OCI-LY7 (cell line): ENCODE data around the gene BST1. TPM values are rescaled to one million over a fixed set of nuclear protein-coding genes. Genes with fewer than 3 reads are reported as not detected.
A peak's percentile ranks its signal among the peaks of the same experiment; 100 is the strongest.
"Not testable (repeated sequence)": the region's sequence is repeated elsewhere in the genome, so short reads cannot be mapped to it uniquely, and the experiment has no call there.

Experiments used
- BruUV-seq: library from RNA; stranded (reverse); fragments of 400-500 nt; replicated peaks from 2 replicates; lab custom pipeline; 2021; lab: Mats Ljungman, UMichigan
- CTCF ChIA-PET: fragments of 300-600 bp; sonication (Branson Sonifier 250); formaldehyde crosslinking; loops from one replicate; lab custom pipeline; 2022; ENCODE audit warnings: antibody characterized with exemption; ENCODE audit not compliant: unreplicated experiment; lab: Charles Lee
- POLR2A ChIA-PET: fragments of 300-600 bp; sonication (Branson Sonifier 250); formaldehyde crosslinking; loops from one replicate; lab custom pipeline; 2022; ENCODE audit warnings: antibody characterized with exemption; lab: Charles Lee
- DNase-seq: peaks from one replicate; pipeline ENCODE4 v3.0.0-alpha.2; 2015; ENCODE audit warnings: low spot score
- H2AFZ ChIP-seq: fragments of 200-600 bp; sonication (generic), shearing (Covaris generic); 2 replicates; pipeline ENCODE4 v1.6.1; 2014; ENCODE audit warnings: mild to moderate bottlenecking, antibody characterized with exemption, low read length, moderate library complexity
- H3K27ac ChIP-seq: fragments of 200-600 bp; sonication (generic); 2 replicates; pipeline ENCODE4 v1.5.1; 2014; ENCODE audit warnings: mixed run types, low read depth, mild to moderate bottlenecking, moderate library complexity, low read length, inconsistent platforms; ENCODE audit not compliant: poor library complexity, severe bottlenecking
- H3K36me3 ChIP-seq: fragments of 200-600 bp; sonication (generic); 2 replicates; pipeline ENCODE4 v1.6.1; 2014; ENCODE audit warnings: mild to moderate bottlenecking, antibody characterized with exemption, low read length, moderate library complexity, mixed read lengths; ENCODE audit not compliant: insufficient read depth
- H3K4me1 ChIP-seq: fragments of 200-600 bp; sonication (generic); 2 replicates; pipeline ENCODE4 v1.5.1; 2014; ENCODE audit warnings: mild to moderate bottlenecking, low read length; ENCODE audit not compliant: insufficient read depth, poor library complexity, severe bottlenecking
- H3K4me2 ChIP-seq: fragments of 200-600 bp; sonication (generic); 2 replicates; pipeline ENCODE4 v1.6.1; 2014; ENCODE audit warnings: mild to moderate bottlenecking, low read length
- H3K4me3 ChIP-seq: fragments of 200-600 bp; sonication (generic); 2 replicates; pipeline ENCODE4 v1.5.1; 2014; ENCODE audit warnings: mild to moderate bottlenecking, low read depth, low read length; ENCODE audit not compliant: poor library complexity, severe bottlenecking
- H3K79me2 ChIP-seq: fragments of 200-600 bp; sonication (generic); 2 replicates; pipeline ENCODE4 v1.6.1; 2016; ENCODE audit warnings: low read depth, mild to moderate bottlenecking, low read length, moderate library complexity, mixed read lengths; ENCODE audit not compliant: insufficient read depth
- H3K9me2 ChIP-seq: fragments of 200-600 bp; sonication (generic); 2 replicates; pipeline ENCODE4 v1.6.1; 2016; ENCODE audit warnings: mild to moderate bottlenecking, low read length, mixed read lengths; ENCODE audit not compliant: insufficient read depth
- H3K9me3 ChIP-seq: fragments of 200-600 bp; sonication (generic); 2 replicates; pipeline ENCODE4 v1.6.1; 2014; ENCODE audit warnings: mild to moderate bottlenecking, mixed run types, low read length, mixed read lengths
- H4K20me1 ChIP-seq: fragments of 200-600 bp; sonication (generic); 2 replicates; pipeline ENCODE4 v1.6.1; 2014; ENCODE audit warnings: mild to moderate bottlenecking, antibody characterized with exemption, low read length, moderate library complexity, mixed read lengths; ENCODE audit not compliant: insufficient read depth
- EZH2phosphoT487 ChIP-seq: fragments of 200-600 bp; sonication (generic); IDR thresholded peaks from 2 replicates; pipeline ENCODE4 v1.6.1; 2018; ENCODE audit warnings: low read depth, borderline replicate concordance, mild to moderate bottlenecking, mixed run types, antibody characterized with exemption, low read length, moderate library complexity, mixed read lengths
- intact Hi-C: fragments of 100-400 bp; cut with micrococcal nuclease; formaldehyde crosslinking; loops from one replicate; pipeline ENCODE4 v1.10.0; 2022; ENCODE audit not compliant: unreplicated experiment
- total RNA-seq, 2 experiments: library from RNA; depleted of rRNA in 1 of 2; stranded (reverse); fragments of >200 nt in 1 of 2; shearing (Covaris generic) in 1 of 2; gene quantifications; 2 replicates each; pipeline ENCODE4 v1.2.3, GENCODE V29; 2014 to 2022
- TF ChIP-seq, protein P1 (sequence below): fragments of 200-600 bp; sonication (generic); conservative IDR thresholded peaks from 2 replicates; pipeline ENCODE4 v1.5.1; 2014; ENCODE audit warnings: mild to moderate bottlenecking, antibody characterized with exemption, low read length, moderate library complexity, mixed read lengths

Gene BST1
- total RNA-seq, 2 experiments from 2014 or later: 0.21 to 0.50 TPM

DNA sequence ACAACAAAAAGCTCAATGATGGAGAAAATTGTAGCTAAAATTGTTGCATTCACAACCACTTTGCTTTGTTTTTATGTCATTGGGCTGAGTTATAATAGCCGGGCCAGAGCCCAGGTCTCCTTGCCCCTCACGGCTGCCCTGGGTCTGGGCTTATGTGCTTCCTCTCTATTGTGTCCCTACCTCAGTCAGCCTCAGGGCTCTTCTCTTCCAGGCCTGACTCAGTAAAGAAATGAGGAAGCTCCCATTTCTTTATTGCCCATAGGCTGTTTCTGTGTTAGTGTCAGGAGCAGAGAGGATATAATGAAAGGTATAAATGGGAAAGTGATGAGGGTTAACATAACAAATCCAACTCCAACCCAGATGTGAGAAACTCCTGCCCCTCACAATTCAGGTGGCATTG is 18.0 kb downstream of the BST1 start:
- TF ChIP-seq, protein P1, sequence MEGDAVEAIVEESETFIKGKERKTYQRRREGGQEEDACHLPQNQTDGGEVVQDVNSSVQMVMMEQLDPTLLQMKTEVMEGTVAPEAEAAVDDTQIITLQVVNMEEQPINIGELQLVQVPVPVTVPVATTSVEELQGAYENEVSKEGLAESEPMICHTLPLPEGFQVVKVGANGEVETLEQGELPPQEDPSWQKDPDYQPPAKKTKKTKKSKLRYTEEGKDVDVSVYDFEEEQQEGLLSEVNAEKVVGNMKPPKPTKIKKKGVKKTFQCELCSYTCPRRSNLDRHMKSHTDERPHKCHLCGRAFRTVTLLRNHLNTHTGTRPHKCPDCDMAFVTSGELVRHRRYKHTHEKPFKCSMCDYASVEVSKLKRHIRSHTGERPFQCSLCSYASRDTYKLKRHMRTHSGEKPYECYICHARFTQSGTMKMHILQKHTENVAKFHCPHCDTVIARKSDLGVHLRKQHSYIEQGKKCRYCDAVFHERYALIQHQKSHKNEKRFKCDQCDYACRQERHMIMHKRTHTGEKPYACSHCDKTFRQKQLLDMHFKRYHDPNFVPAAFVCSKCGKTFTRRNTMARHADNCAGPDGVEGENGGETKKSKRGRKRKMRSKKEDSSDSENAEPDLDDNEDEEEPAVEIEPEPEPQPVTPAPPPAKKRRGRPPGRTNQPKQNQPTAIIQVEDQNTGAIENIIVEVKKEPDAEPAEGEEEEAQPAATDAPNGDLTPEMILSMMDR: no peak
- no peak for TF ChIP-seq EZH2phosphoT487
- POLR2A ChIA-PET: interaction anchor here (0.6 to 1.4 kb wide), 4 partner anchors 9 to 379 kb away, joined by 3 to 4 read pairs (median 4); no protein-coding TSS in a partner anchor

GRCh38 chr4:15725608-15726007 is 22.7 kb downstream of the BST1 start:
- H3K27ac ChIP-seq: no peak overlapping the region
- H3K4me1 ChIP-seq: peaks cover 27% of the 10 kb centered on the region
- intact Hi-C loops: loop anchor here (5.0 kb wide), 1 partner anchor 248 kb away; no protein-coding TSS in a partner anchor
- BruUV-seq: no TSS peak
- no peaks in the 10 kb centered on the region for H3K9me2 ChIP-seq
- no peaks in the 10 kb centered on the region for H3K79me2 ChIP-seq
- ChIA-PET CTCF (no interaction called here), POLR2A (interaction anchor here (0.5 kb wide), 1 partner anchor 144 kb away, joined by 3 read pairs; no protein-coding TSS in a partner anchor)
- TF ChIP-seq, protein P1: no peak
- no peak for TF ChIP-seq EZH2phosphoT487
- no peak overlapping the region for H3K4me3 ChIP-seq
- DNase-seq: no peak
- no peak overlapping the region for H3K4me2 ChIP-seq
- no peaks in the 10 kb centered on the region for H3K36me3 ChIP-seq
- no peaks in the 10 kb centered on the region for H4K20me1 ChIP-seq
- H2AFZ ChIP-seq: no peak overlapping the region
- no peaks in the 10 kb centered on the region for H3K9me3 ChIP-seq

More for the DNA sequence above, 18.0 kb downstream of the BST1 start:
- H3K4me2 ChIP-seq: no peak overlapping the region
- H3K27ac ChIP-seq: no peak overlapping the region
- no TSS peak for BruUV-seq
- DNase-seq: no peak
- CTCF ChIA-PET: no interaction called here
- H3K9me3 ChIP-seq: no peaks in the 10 kb centered on the region
- no peaks in the 10 kb centered on the region for H3K9me2 ChIP-seq
- intact Hi-C loops: no loop called here
- H3K4me3 ChIP-seq: no peak overlapping the region
- no peak overlapping the region for H2AFZ ChIP-seq
- H3K36me3 ChIP-seq: no peaks in the 10 kb centered on the region
- no peaks in the 10 kb centered on the region for H3K4me1 ChIP-seq
- no peaks in the 10 kb centered on the region for H3K79me2 ChIP-seq
- H4K20me1 ChIP-seq: no peaks in the 10 kb centered on the region

DNA sequence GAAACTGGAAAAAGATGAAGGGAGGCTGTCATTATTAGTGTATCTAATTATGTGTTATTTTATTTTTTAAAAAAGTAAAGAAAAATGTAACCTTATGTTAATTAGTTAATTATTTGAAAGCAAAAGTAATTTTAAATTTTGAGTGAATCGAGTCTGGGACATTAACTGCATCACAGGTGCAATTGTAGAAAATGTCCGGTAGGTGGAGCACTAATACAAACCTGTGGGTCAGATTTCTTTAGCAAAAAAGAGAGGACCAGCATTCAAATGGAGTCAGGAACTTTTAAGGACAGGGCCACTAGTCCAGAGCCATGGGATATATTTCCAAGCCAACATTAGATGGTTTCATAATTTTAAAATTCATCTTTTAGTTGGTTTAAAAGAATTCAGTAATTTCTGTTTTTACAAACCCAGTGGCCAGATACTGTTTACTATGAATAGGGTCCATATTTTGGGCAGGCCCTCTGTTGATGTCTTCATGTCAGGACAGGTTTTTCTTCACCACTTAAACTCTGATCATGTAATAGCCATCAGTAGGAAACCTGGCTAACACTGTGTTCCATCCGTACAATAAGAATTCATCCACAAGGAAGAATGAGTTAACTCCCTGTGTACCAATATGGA is 27.2 kb downstream of the BST1 start:
- H3K4me2 ChIP-seq: peak overlapping the region; percentile 36
- no peak for TF ChIP-seq EZH2phosphoT487
- TF ChIP-seq, protein P1: peak; percentile 99
- no TSS peak for BruUV-seq
- CTCF ChIA-PET: no interaction called here
- POLR2A ChIA-PET: no interaction called here
- H3K9me2 ChIP-seq: no peaks in the 10 kb centered on the region
- peak overlapping the region; percentile 59; the same call in 1 of the 2 replicates for H2AFZ ChIP-seq
- intact Hi-C loops: loop anchor here (1.0 to 5.0 kb wide), 7 partner anchors 47 to 271 kb away; partner anchors contain the start of gene FBXL5
- H3K9me3 ChIP-seq: 0 out of 2 replicates have a peak, but pooled peaks cover 5% of the 10 kb centered on the region
- no peak overlapping the region for H3K27ac ChIP-seq
- H3K4me1 ChIP-seq: peaks cover 42% of the 10 kb centered on the region
- peak; percentile 78 for DNase-seq
- no peaks in the 10 kb centered on the region for H3K36me3 ChIP-seq
- H3K4me3 ChIP-seq: no peak overlapping the region
- no peaks in the 10 kb centered on the region for H4K20me1 ChIP-seq
- no peaks in the 10 kb centered on the region for H3K79me2 ChIP-seq

DNA sequence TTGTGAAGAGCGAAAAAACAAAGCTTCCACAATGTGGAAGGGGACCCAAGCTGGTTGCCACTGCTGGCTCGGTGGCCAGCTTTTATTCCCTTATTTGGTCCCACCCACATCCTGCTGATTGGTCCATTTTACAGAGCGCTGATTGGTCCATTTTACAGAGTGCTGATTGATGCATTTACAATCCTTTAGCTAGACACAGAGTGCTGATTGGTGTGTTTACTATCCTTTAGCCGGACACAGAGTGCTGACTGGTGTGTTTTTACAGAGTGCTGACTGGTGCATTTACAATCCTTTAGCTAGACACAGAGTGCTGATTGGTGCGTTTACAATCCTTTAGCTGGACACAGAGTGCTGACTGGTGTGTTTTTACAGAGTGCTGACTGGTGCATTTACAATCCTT is 30.2 kb downstream of the BST1 start:
- H2AFZ ChIP-seq, H3K79me2 ChIP-seq, H3K9me2 ChIP-seq, H3K36me3 ChIP-seq, H3K9me3 ChIP-seq, BruUV-seq, H3K4me3 ChIP-seq, H3K27ac ChIP-seq, DNase-seq, H3K4me2 ChIP-seq, intact Hi-C loops, H4K20me1 ChIP-seq: not testable (repeated sequence)
- peaks cover 40% of the 10 kb centered on the region for H3K4me1 ChIP-seq
- POLR2A ChIA-PET: interaction anchor here (0.7 to 2.3 kb wide), 2 partner anchors 23 to 49 kb away, joined by 3 to 11 read pairs; no protein-coding TSS in a partner anchor
- CTCF ChIA-PET: interaction anchor here (0.6 kb wide), 1 partner anchor 74 kb away, joined by 3 read pairs; no protein-coding TSS in a partner anchor
